B cell (primary cell): ENCODE results near the gene SCN10A. TPM values are rescaled to one million over a fixed set of nuclear protein-coding genes. Genes with fewer than 3 reads are reported as not detected.

Source experiments
- ATAC-seq: fragments of 200-7000 bp; cut with Tn5 transposase; one replicate; pipeline ENCODE4 v1.10.0; 2021; ENCODE audit warnings: low read depth, mild to moderate bottlenecking, moderate number of reproducible peaks, moderate library complexity
- CTCF ChIA-PET: fragments of 350-600 bp; sonication (Branson Sonifier 250); formaldehyde crosslinking; loops from one replicate; lab custom pipeline; 2021; ENCODE audit warnings: antibody characterized with exemption, inconsistent platforms; lab: Charles Lee
- POLR2A ChIA-PET: fragments of 350-600 bp; sonication (Branson Sonifier 250); formaldehyde crosslinking; loops from one replicate; lab custom pipeline; 2021; ENCODE audit warnings: antibody characterized with exemption; lab: Charles Lee
- DNase-seq: peaks from one replicate; pipeline ENCODE4 v3.0.0; 2013
- H2AFZ ChIP-seq: 2 replicates; pipeline ENCODE4 v1.6.1; 2012; ENCODE audit warnings: mild to moderate bottlenecking, low read depth, low read length; ENCODE audit not compliant: insufficient read depth, poor library complexity, severe bottlenecking
- H3K27ac ChIP-seq, 2 donors: 1 replicate in 1 of 2; 2 replicates in 1 of 2; pipeline ENCODE4 v1.5.1; 2012 to 2013; ENCODE audit warnings: low read length in 2 of 2, mild to moderate bottlenecking in 2 of 2, moderate library complexity in 1 of 2
- H3K27me3 ChIP-seq, 4 experiments: fragments of 200-600 bp in 1 of 4; sonication (generic) in 1 of 4; replicated peaks in 1 of 4; 1 replicate in 2 of 4; 2 replicates in 2 of 4; pipeline versions ENCODE4 v1.6.1 to v1.7.0; 2013 to 2016; ENCODE audit warnings: low read length in 3 of 4, mild to moderate bottlenecking in 2 of 4, mixed read lengths in 1 of 4, moderate library complexity in 1 of 4; ENCODE audit not compliant: insufficient read depth in 4 of 4, control insufficient read depth in 3 of 4; ENCODE audit errors: control extremely low read depth in 1 of 4
- H3K36me3 ChIP-seq, 2 experiments: replicated peaks in 1 of 2; 1 replicate in 1 of 2; 2 replicates in 1 of 2; pipeline versions ENCODE4 v1.6.1 to v1.7.1; 2013; ENCODE audit warnings: low read length in 1 of 2; ENCODE audit not compliant: insufficient read depth in 2 of 2, control insufficient read depth in 1 of 2; ENCODE audit errors: control extremely low read depth in 1 of 2, extremely low read depth in 1 of 2
- H3K4me1 ChIP-seq, 2 donors: fragments of 200-600 bp in 1 of 2; sonication (generic) in 1 of 2; 1 replicate in 1 of 2; 2 replicates in 1 of 2; pipeline versions ENCODE4 v1.5.1 to v1.6.1; 2013 to 2017; ENCODE audit warnings: low read length in 2 of 2; ENCODE audit not compliant: control insufficient read depth in 2 of 2, insufficient read depth in 2 of 2
- H3K4me2 ChIP-seq: replicated peaks from 2 replicates; pipeline ENCODE3; 2012; ENCODE audit warnings: mild to moderate bottlenecking, low read depth, low read length; ENCODE audit not compliant: poor library complexity, severe bottlenecking
- H3K4me3 ChIP-seq, 5 experiments: fragments of 200-600 bp in 1 of 5; sonication (generic) in 1 of 5; 1 replicate in 3 of 5; 2 replicates in 2 of 5; pipeline versions ENCODE4 v1.5.1 to v1.7.0; 2011 to 2016; ENCODE audit warnings: low read length in 4 of 5, mild to moderate bottlenecking in 4 of 5, low read depth in 2 of 5, control low read depth in 1 of 5, moderate library complexity in 1 of 5; ENCODE audit not compliant: insufficient read depth in 1 of 5; ENCODE audit errors: control extremely low read depth in 1 of 5, extremely low read depth in 1 of 5
- H3K79me2 ChIP-seq: fragments of 200-600 bp; sonication (generic); one replicate; pipeline ENCODE4 v1.6.0; 2016; ENCODE audit warnings: low read length; ENCODE audit not compliant: control insufficient read depth, insufficient read depth
- H3K9ac ChIP-seq: fragments of 200-600 bp; sonication (generic); 2 replicates; pipeline ENCODE4 v1.6.1; 2017; ENCODE audit warnings: mild to moderate bottlenecking, low read length, moderate library complexity
- H3K9me3 ChIP-seq, 3 donors: one replicate each; pipeline versions ENCODE4 v1.6.1 to v1.7.1; 2013; ENCODE audit warnings: low read length in 2 of 3; ENCODE audit not compliant: control insufficient read depth in 2 of 3, insufficient read depth in 1 of 3; ENCODE audit errors: control extremely low read depth in 1 of 3
- H4K20me1 ChIP-seq: 2 replicates; pipeline ENCODE4 v1.6.0; 2012; ENCODE audit warnings: mild to moderate bottlenecking, low read length; ENCODE audit not compliant: insufficient read depth, control insufficient read depth, poor library complexity, severe bottlenecking
- H3K27ac Mint-ChIP-seq: one replicate; pipeline ENCODE4 v1.8.0; 2021; ENCODE audit warnings: mixed read lengths
- H3K27me3 Mint-ChIP-seq: one replicate; pipeline ENCODE4 v1.8.0; 2021; ENCODE audit warnings: mixed read lengths
- H3K4me1 Mint-ChIP-seq: one replicate; pipeline ENCODE4 v1.8.0; 2021; ENCODE audit warnings: mixed read lengths
- H3K4me3 Mint-ChIP-seq: one replicate; pipeline ENCODE4 v1.8.0; 2021; ENCODE audit warnings: mixed read lengths
- H3K9me3 Mint-ChIP-seq: one replicate; pipeline ENCODE4 v1.8.0; 2022; ENCODE audit warnings: mixed read lengths; ENCODE audit not compliant: insufficient read depth
- CTCF ChIP-seq: fragments of 200-600 bp; IDR thresholded peaks from one replicate; pipeline ENCODE4 v1.8.0; 2022; ENCODE audit warnings: antibody characterized with exemption, mild to moderate bottlenecking
- EZH2 ChIP-seq: IDR thresholded peaks from 2 replicates; pipeline ENCODE4 v1.6.1; 2012; ENCODE audit warnings: borderline replicate concordance, low read depth, mild to moderate bottlenecking, moderate library complexity, low read length; ENCODE audit not compliant: insufficient read depth, poor library complexity, severe bottlenecking
- WGBS: methylation state at CpG from one replicate; pipeline ENCODE4 v1.1.5; 2013; ENCODE audit warnings: missing lambda C conversion rate; ENCODE audit not compliant: insufficient coverage; 5-methylcytosine and 5-hydroxymethylcytosine counted together
- intact Hi-C: fragments of 100-400 bp; cut with micrococcal nuclease; formaldehyde crosslinking; loops from one replicate; pipeline ENCODE4 v1.10.0; 2022
- polyA plus RNA-seq: library from polyadenylated mRNA; depleted of rRNA; stranded (reverse); fragments of >200 nt; gene quantifications from 2 replicates; pipeline ENCODE4 v1.2.3, GENCODE V29; 2012
- total RNA-seq, 2 donors: library from RNA; stranded (reverse); fragments of 120-200 nt in 1 of 2; gene quantifications; 1 replicate in 1 of 2; 2 replicates in 1 of 2; pipeline versions ENCODE4 v1.2.3 to v1.2.4, GENCODE V29; 2013 to 2022

SCN10A gene
- total and polyA plus RNA-seq, 2 donors (not counting 1 experiment from before 2014, with no cell fraction given), result not detected

GRCh38 chr3:38724392-38724736, 91.7 kb downstream of the SCN10A start:
- Histone ChIP-seq H3K9ac (no peak overlapping the region), H3K27me3 (peaks cover 0 to 3% (median 0%) of the 10 kb centered on the region in 4 experiments), H3K4me1 (no peaks in the 10 kb centered on the region), H3K27ac (no peak overlapping the region), H3K79me2 (no peaks in the 10 kb centered on the region), H2AFZ (no peak overlapping the region), H3K4me2 (no peak overlapping the region), H3K9me3 (no peaks in the 10 kb centered on the region), H3K4me3 (no peak overlapping the region), H4K20me1 (no peaks in the 10 kb centered on the region), H3K36me3 (no peaks in the 10 kb centered on the region)
- ATAC-seq (no peak), DNase-seq (no peak)
- no peak overlapping the region for H3K27ac Mint-ChIP-seq
- intact Hi-C loops, result no loop called here
- WGBS, result 14% methylated on average over 2 of the region's 2 CpGs
- ChIA-PET CTCF (no interaction called here), POLR2A (no interaction called here)
- H3K4me3 Mint-ChIP-seq, result no peak overlapping the region
- H3K27me3 Mint-ChIP-seq, result peaks cover 17% of the 10 kb centered on the region
- TF ChIP-seq EZH2, result no peak
- TF ChIP-seq CTCF, result no peak
- no peaks in the 10 kb centered on the region for H3K4me1 Mint-ChIP-seq
- no peaks in the 10 kb centered on the region for H3K9me3 Mint-ChIP-seq

GRCh38 chr3:38723569-38724391, 92.2 kb downstream of the SCN10A start:
- ATAC-seq (no peak), DNase-seq (no peak)
- H3K27me3 ChIP-seq, result peaks cover 0 to 3% (median 0%) of the 10 kb centered on the region in 4 experiments
- no peaks in the 10 kb centered on the region for H3K4me1 ChIP-seq
- no peak overlapping the region for H3K4me3 ChIP-seq
- Mint-ChIP-seq H3K9me3 (no peaks in the 10 kb centered on the region), H3K4me3 (no peak overlapping the region), H3K27ac (no peak overlapping the region), H3K4me1 (no peaks in the 10 kb centered on the region), H3K27me3 (peaks cover 17% of the 10 kb centered on the region)
- no peaks in the 10 kb centered on the region for H3K79me2 ChIP-seq
- no peaks in the 10 kb centered on the region for H3K9me3 ChIP-seq
- intact Hi-C loops, result no loop called here
- no peak overlapping the region for H3K27ac ChIP-seq
- no peak overlapping the region for H2AFZ ChIP-seq
- TF ChIP-seq EZH2 (no peak), CTCF (no peak)
- no peaks in the 10 kb centered on the region for H3K36me3 ChIP-seq
- POLR2A ChIA-PET, result no interaction called here
- CTCF ChIA-PET, result no interaction called here
- no peak overlapping the region for H3K4me2 ChIP-seq
- H4K20me1 ChIP-seq, result no peaks in the 10 kb centered on the region
- no peak overlapping the region for H3K9ac ChIP-seq
- 95% methylated on average over 6 of the region's 16 CpGs for WGBS
